ENCODE measurements around the gene NAB1.
"Not testable (repeated sequence)": the region's sequence is repeated elsewhere in the genome, so short reads cannot be mapped to it uniquely, and the experiment has no call there.

The NAB1 gene

DNA sequence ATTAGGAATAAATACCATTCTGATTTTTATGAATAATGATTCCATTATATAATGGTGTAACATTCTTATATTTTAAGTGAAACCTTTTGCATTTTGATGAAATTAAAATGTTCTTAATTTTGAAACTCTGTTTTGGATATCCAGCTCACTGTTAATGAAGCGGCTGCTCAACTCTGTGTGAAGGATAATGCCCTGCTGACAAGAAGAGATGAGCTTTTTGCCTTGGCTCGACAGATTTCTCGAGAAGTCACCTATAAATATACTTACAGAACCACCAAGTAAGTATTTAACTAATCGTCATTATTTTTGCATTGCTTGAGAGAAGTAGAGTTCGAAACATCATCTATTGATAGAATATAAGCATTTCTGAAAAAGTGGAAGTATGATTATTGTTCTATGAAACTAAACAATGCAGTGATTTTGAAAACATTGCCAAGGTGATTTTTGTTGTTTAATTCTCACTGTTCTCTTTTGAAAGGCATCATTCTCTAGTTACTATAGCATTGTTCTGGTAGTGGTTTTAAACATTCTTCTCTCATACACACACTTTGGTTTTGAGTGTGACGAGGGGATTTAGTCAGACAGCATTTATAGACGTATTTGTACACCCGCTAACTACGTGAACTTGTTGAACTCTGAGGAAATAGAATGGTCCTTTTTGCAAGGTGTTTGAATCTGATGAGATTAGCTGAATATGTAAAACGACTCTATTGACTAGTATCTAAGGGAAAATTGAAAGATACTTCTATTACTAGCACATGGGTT is 21.5 kb downstream of the NAB1 start:
- no peak for DNase-seq (ENCODE audit: low spot score)

DNA sequence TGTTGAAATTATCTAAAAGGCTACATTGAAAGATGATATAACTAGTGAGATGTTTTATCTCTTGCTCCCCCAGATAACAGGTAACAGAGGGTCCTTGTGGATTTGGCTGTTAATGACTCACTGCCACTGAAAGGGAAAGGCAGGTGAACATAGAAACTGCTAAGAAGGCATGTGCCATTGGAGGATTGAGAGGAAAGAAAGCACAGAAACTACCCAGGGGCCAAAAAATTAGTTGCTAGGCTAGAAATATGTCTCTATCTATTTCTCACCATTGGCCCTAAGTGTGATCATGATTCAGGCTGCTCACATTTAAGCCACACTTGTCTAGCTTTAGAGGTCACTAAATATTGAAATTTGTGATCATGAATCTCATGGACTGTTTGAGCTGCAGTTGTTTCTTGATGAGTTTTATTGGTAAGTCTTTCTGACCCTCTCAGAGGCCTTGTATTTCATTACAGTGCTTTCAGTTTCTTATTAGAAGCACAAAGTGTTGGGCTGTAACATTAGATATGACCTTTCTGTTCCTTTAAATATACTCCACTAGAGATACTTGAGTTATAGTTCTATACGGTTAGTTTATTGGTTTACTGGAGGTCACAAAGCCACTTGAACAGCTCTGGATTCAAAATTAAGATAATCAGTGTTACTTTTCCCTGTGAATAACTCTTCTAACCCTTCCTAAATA is 26.2 kb downstream of the NAB1 start:
- DNase-seq (ENCODE audit: low spot score), result no peak

DNA sequence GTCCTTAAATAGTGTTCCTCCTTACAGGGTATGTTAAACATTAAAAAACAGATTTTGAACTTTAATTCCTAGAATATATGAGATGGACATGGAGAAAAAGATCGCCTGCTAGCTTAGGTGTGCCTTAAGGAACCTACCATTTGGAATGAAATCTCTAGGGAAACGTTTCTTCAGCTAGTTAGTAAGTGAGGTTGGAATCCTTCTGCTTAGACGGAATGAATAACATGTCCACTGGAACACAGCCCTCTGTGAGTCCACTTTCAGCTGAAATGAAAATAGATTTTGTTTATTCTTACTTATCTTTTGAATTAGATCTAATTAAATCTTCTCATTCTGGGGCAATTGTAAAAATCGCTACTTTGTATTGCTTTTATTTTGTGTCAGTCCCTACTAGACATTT is 28.4 kb downstream of the NAB1 start:
- DNase-seq (ENCODE audit: low spot score), result no peak

DNA sequence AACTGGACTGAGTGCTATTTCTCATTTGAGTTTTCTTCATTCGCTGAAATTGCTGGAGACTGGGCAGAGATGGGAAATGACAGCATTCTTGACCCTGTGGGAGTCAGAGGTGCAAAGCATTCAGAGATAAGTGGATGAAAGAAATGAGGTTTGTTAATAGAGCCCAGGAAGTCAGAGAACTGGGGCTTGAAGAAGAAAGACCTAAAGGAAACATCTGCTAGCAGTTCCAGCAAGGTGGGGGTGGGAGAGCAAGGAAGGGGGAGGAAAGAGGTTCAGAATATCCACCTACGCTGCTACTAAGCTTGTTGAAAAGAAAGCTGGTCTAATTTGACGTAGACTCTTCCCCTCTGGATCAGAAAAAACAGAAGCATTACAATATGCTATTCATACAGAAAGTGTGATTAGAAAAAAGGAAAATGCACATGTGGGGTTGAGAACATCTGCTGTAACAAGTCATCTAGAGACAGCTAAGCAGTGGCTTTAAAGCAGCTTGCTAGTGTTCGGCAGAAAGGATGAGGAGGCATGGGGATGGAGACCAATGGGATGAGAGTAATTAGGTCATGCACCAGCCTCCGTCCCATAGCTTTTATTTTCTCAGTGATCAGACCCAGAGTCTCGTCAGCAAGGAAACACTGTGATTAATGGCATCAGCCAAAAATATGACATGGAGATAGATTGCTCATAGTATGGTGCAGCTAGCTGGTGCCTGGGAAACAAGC is 29.7 kb downstream of the NAB1 start:
- DNase-seq (ENCODE audit: low spot score), result peak; percentile 38

DNA sequence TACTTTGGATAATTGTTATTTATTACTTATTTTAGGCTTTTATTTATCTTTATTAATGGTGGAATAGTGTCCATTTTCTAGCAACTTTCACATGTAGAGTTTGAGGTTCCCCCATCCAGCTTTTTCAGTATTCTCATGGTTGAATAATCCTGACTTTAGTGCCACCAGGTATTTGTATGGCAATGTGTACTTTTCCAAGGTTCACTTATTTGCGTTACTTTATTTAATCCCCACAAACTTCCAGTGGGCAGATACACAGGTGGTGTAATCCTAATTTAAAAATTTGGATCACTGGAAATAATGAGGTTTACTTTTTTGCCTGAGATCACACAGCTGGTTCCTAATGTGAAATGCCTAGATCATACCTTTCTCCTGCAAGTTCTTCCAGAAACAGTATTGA is 30.5 kb downstream of the NAB1 start:
- DNase-seq (ENCODE audit: low spot score), result no peak

DNA sequence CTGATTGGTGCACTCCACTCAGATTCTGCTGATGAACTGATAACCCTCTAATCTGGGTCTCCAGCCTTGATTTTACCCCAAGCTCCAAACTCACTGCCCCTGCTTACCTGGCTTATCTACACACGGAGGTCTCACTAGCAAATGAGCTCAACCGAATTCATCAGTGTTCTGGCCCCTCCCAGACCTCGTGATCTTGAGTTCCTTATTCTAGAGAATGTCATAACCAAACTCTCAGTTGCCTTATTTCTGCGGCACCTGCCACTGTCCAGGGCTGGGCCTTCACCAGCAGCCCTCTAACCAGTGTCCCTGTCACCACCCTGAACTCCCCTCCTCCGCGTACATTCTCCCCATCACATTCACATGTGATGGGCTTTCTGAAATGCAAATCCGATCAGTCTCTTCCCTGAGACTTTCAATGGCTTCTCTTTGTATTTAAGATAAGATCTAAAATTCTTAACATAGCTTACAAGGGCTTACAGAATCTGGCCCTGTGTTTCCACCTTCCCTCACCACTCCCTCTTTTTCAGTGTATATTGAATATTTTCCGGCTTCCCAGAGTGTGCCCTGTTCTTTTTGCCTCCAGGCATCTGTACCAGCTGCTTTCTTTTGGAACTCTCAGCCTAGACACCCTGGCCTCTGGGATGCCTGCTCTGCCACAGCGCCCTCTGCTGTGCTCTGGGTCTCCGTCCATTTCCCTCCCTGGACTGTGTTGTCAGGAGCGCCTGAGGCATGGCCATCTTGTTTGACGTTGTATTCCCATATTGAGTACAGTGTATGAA is 31.1 kb downstream of the NAB1 start:
- no peak for DNase-seq (ENCODE audit: low spot score)

DNA sequence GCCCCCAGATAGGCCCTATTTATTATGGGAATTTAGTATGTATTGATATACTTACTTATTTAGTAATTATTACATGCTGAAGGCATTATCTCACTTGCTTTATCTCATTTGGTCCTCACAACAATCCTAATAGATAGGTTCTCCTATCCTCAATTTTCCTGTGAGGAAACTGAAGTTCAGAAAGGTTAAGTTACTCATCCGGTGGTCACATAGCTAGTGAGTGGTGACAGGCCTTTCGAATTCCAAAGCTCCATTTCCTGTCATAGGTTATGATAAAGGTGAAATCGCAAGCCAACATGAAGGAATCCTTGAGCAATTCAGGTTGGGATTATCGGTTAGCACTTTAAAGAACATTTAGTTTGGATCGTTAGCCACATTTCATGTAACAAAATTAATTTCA is 33.3 kb downstream of the NAB1 start:
- DNase-seq (ENCODE audit: low spot score), result peak; percentile 79

DNA sequence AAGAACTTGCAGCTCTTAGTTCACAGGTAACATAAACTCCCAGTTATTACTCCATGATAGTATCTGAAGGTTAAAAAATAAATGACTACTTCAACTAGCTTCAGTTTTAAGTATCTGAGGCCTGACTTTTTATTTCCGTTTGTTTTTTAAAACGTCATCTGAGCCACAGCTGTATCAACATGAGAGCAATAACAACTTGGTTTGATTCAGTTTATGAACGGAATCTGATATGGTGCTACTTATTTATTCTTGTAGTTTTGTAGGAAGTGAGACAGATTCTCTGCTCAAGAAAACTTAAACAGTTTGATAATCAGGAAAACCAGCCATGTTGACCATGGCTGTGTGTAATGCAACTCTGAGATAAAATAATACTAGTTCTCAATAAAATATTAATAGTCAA is 34.9 kb downstream of the NAB1 start:
- no peak for DNase-seq (ENCODE audit: low spot score)

DNA sequence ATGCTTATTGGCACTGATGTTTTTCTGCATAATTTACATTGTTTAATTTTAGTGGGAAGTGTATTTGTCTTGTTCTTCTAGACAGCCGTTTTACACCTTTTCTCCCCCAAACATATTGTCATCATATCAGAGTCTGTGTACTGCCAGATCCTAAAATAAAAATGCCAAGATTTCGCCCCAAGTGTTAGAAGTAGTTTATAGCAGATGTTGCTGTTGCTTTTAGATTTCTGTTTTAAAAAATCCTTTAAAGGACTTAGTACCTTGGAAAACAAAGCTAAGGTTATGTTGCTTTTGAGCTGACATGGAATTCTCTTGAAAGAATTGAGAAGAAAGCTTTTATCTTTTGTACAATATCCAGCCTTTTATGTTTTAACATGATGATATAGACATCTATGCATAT is 36.0 kb downstream of the NAB1 start:
- DNase-seq (ENCODE audit: low spot score), result no peak

DNA sequence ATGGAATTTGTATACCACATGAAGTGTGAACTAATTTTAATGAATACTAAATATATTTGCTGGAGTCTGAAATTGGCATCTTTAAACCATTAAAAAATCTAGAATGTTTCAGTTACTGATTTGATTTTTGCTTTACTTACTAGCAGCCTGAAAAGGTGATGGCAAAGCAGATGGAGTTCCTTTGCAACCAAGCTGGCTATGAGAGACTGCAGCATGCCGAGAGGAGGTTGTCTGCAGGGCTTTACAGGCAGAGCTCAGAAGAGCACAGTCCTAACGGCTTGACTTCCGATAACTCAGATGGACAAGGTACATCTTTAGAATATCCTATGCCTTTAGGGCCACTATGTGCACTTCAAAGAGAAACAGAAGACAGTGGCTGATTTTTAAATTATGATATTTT is 36.5 kb downstream of the NAB1 start:
- DNase-seq (ENCODE audit: low spot score), result no peak

DNA sequence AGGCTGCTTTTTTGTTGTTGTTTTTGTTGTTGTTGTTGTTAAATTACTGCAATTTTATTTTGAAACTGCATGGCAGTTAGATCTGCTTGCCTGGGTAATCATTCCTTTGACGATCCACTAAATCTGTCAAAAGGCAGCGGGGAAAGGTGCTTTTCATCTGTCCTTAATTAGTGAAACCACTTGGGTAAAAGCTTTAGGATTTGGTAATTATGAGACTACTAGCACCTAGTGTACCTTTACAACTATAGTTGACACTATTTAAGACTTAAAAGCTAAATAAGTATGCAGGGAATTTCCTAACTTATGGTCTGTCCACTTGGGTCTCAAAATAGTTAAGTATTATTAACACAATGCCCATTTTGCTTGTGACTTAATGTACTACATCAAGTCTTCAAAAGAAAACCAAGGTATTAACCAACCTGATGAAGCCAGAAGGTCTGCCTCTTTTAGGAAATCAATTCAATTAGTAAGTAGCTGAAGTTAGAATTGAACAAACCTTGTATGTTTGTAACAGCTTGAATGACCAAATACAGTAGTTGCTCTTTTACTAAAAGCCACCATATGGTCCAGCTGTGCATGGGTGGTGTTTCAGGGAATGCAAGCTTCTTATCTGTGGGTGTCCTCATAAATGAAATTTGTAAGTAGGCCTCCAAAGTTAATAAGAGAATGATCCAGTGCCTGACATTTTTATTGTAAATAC is 44.8 kb downstream of the NAB1 start:
- DNase-seq (ENCODE audit: low spot score), result no peak

DNA sequence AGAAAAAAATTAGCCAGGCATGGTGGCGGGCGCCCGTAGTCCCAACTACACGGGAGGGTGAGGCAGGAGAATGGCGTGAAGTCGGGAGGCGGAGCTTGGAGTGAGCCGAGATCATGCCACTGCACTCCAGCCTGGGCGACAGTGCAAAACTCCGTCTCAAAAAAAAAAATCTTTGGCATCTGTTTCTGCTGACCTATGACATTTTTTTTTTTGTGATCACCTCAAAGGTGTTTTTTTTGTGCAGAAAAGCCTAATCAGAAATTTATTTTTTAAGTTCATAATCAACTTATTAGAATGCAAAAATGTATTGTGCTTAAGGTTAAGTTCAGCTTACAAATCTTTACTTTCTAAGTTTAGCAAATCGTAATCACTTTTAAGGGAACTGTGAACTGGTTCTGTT is 45.6 kb downstream of the NAB1 start:
- DNase-seq (ENCODE audit: low spot score), result no peak

DNA sequence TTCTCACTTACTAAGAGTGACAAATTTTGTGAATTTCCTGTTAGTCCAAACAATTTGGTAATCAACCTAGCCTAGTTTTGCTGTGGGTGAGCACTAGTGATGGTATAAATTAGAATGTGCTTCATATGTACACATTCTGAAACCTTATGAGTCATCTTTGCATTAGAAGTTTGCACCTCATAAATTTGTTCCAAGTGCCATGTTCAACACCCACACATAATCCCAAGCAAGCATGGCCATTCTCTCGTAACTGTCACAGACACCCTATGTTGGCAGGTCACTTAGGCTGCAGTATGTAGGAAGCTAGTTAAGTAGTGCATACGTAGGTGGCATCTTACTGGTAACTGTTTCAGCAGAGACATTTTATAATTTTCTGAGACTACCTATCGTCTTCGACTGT is 46.9 kb downstream of the NAB1 start:
- no peak for DNase-seq (ENCODE audit: low spot score)

DNA sequence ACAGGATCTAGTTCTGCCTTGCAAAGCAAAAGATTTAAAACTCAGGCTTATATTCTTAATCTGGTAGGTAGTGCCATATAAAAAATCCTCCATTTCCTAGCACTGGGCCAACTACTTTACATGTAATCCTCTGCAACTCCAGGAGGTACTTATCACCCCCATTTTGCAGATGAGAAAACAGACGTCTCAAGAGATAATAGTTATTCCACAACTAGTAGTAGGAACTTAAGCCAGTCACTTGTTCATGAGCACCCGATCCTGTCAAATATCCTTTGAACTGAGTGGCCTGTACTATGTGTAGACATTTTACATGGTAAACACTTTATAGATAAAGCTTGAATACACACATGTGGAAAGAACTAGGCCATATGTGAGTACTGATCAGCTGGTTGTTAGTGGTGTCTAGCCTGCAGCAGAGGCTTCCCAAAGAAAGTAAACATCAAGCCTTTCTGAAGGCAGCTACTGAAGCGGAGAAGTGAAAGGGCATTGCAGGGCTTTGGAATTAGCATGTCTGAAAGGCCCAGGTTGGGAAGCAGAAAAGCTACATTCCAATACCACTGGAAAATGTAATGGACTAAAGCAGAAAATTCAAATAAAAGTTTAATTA is 48.0 kb downstream of the NAB1 start:
- no peak for DNase-seq (ENCODE audit: low spot score)

DNA sequence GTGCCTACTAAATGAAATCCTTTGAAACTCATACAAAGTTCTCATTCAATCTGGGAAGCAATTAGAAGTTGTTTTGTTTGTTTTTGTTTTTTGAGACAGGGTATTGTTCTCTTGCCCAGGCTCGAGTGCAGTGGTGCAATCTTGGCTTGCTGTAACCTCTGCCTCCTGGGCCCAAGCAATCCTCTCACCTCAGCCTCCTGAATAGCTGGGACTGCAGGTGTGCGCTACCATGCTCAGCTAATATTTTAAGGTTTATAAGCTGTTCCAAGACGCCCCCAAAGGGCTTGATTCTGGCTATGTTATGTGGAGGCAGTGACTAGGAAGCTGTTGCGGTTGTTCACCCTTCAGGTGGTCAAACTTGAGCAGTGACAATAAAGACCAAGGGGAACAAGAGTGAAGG is 48.5 kb downstream of the NAB1 start:
- no peak for DNase-seq (ENCODE audit: low spot score)

DNA sequence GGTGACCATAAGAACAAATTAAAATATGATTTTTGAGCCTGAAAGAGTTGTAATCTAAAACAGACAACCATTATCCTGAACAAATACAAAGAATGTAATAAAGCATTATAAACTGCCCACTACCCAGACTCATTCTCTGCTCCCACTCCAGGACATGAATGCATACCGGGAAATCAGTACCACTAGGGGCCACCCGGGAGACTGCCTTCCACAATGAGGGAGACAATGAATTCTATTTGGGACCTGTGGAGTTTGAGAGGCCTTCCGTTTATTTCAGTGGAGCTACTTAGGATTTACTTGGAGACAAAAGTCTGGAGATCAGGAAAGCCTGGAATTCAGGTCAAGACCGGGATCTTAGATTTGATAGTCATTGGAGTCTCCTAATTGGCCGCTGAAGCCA is 50.0 kb downstream of the NAB1 start:
- DNase-seq (ENCODE audit: low spot score), result no peak

DNA sequence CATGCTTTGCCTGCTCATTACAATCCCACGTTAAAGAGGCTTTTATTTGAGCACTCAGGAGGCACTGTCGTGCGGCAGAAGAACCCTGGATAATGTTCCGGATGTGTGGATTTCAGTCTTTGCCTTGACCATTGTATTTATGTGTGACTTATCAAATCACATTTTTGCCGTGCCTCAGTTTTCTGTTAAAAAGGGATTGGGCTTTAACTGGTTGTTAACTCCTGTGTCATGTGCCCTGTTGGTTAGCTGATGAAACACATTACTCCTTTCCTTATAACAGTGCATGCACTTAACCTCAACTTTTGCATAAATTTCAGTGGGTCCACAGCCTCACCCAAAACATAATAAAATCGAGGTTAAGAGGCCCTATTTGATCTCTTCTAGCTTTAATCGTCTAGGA is 52.7 kb downstream of the NAB1 start:
- no peak for DNase-seq (ENCODE audit: low spot score)

DNA sequence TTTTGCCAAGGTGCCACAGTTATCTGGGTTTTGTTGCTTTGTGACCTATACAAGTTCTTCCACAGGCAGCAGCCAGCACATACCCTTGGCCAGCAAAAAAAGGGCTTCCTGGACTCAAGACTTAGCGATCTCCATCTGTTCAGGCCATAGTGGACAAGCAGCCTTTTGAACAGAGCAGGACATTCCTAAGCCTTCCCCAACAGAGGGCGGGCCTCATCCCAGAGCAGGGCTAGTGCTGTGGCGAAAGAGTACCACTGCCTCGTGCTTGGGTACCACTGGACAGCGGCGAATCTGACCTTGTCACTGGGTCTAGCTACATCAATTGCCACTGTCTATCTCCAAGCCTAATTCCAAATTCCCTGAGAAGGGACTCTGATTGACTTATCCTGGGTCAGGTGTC is 56.4 kb downstream of the NAB1 start:
- no peak for DNase-seq (ENCODE audit: low spot score)

DNA sequence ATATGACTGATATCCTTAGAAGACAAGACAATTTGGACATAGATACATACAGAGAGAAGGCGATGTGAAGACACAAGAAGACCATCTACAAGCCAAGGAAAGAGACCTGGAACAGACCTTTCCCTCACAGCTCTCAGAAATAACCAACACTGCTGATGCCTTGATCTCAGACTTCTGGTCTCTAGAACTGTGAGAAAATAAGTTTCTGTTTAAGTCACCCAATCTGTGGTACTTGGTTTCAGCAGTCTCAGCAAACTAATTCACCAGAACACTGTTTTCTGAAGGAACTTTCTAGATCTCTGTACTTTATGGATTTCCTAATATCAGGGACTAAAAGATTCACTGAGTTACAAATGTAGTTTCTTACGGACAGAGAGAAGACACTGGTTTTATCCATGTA is 58.8 kb downstream of the NAB1 start:
- no peak for DNase-seq (ENCODE audit: low spot score)

DNA sequence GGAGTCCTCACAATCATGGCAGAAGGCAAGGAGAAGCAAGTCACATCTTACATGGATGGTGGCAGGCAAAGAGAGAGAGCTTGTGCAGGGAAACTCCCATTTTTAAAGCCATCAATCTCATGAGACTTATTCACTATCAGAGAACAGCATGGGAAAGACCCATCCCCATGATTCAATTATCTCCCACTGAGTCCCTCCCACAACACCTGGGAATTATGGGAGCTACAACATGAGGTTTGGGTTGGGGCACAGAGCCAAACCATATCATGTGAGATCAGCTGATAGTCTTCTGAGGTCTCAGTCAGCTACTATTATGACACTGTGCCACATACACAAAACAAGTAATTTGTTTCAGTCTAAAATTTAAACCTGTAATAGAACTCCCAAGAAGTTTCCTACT is 59.8 kb downstream of the NAB1 start:
- not testable (repeated sequence) for DNase-seq (ENCODE audit: low spot score)

DNA sequence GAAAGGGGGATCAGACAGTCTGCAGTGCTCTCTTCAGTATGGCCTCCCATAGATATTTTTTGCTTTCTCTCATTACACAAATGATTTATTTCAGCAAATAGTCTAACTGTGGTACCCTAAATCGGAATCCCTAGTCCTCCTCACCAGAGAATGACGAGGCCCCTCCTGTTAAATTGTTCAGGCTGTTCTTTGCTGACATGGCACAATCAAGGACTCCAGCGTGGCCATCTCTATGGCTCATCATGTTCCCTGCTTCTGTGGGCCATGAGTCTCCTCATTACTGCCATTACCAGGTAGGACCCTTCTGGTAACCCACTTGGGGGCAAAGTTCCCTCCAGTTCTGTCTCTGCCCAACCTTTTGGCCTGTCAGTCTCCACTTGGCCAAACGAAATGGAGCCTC is 62.2 kb downstream of the NAB1 start:
- DNase-seq (ENCODE audit: low spot score), result no peak

DNA sequence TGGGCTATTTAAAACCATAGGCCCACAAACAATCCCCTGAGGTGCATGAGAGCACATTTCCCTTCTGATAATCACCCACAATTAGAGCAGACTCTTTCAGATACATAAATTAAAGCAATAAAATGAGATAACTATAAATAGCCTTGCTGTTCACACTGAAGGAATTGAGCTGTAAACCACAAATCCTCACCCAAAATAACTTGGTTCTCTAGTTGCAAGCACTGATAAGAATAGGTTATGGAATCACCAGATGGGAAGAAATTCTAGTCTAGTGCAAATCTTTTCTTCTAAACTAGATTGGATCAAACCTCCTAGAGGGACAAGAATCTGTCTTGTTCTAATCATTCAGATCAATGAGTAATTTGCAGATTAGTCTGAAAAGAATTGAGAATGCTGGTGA is 64.6 kb downstream of the NAB1 start:
- no peak for DNase-seq (ENCODE audit: low spot score)

Measured in kidney capillary endothelial cell (primary cell).